Measurements from ENCODE around the gene NEK10. TPM values are rescaled to one million over a fixed set of nuclear protein-coding genes. Genes with fewer than 3 reads are reported as not detected.

Gene NEK10
- total RNA-seq, 1 experiment from 2014 or later, result 0.34 TPM

GRCh38 chr3:27080258-27080525, 289.0 kb downstream of the NEK10 start:
- intact Hi-C loops (cut with micrococcal nuclease; ENCODE audit: unreplicated experiment), result no loop called here
- POLR2A ChIA-PET (ENCODE audit: low non-redundant PET), result no interaction called here
- CTCF ChIA-PET, result no interaction called here

GRCh38 chr3:27079427-27080257, 289.5 kb downstream of the NEK10 start:
- H3K27ac ChIP-seq (ENCODE audit: low read depth, low read length, poor library complexity, severe bottlenecking), result no peak overlapping the region
- no TSS peak for BruUV-seq (replicated peaks)
- intact Hi-C loops (cut with micrococcal nuclease; ENCODE audit: unreplicated experiment), result no loop called here
- TF ChIP-seq CTCF (conservative IDR thresholded peaks at IDR 0.05; ENCODE audit: low read depth, low read length), result no peak
- no peak for TF ChIP-seq EZH2 (IDR thresholded peaks at IDR 0.05; ENCODE audit: borderline replicate concordance, low read depth, low read length, poor library complexity, severe bottlenecking)
- H3K27me3 ChIP-seq (replicated peaks; ENCODE audit: insufficient read depth, low read depth, low read length, poor library complexity), result no peaks in the 10 kb centered on the region
- peaks cover 11% of the 10 kb centered on the region for H3K4me1 ChIP-seq (ENCODE audit: insufficient read depth, low read length, poor library complexity, severe bottlenecking)
- ChIA-PET CTCF (no interaction called here), POLR2A (ENCODE audit: low non-redundant PET) (no interaction called here)
- DNase-seq (ENCODE audit: low spot score), result peak; percentile 21
- no peak overlapping the region for H3K4me3 ChIP-seq (ENCODE audit: low read depth, low read length, poor library complexity, severe bottlenecking)
- H3K36me3 ChIP-seq (ENCODE audit: insufficient read depth, low read length, poor library complexity, severe bottlenecking), result no peaks in the 10 kb centered on the region
- H3K9me3 ChIP-seq (ENCODE audit: low read depth, low read length, poor library complexity, severe bottlenecking), result no peaks in the 10 kb centered on the region

More at GRCh38 chr3:27080258-27080525, 289.0 kb downstream of the NEK10 start:
- TF ChIP-seq CTCF (conservative IDR thresholded peaks at IDR 0.05; ENCODE audit: low read depth, low read length), result no peak
- no peak for TF ChIP-seq EZH2 (IDR thresholded peaks at IDR 0.05; ENCODE audit: borderline replicate concordance, low read depth, low read length, poor library complexity, severe bottlenecking)
- Histone ChIP-seq H3K4me3 (ENCODE audit: low read depth, low read length, poor library complexity, severe bottlenecking) (no peak overlapping the region), H3K4me1 (ENCODE audit: insufficient read depth, low read length, poor library complexity, severe bottlenecking) (peaks cover 11% of the 10 kb centered on the region), H3K27ac (ENCODE audit: low read depth, low read length, poor library complexity, severe bottlenecking) (no peak overlapping the region), H3K9me3 (ENCODE audit: low read depth, low read length, poor library complexity, severe bottlenecking) (no peaks in the 10 kb centered on the region), H3K36me3 (ENCODE audit: insufficient read depth, low read length, poor library complexity, severe bottlenecking) (no peaks in the 10 kb centered on the region), H3K27me3 (replicated peaks; ENCODE audit: insufficient read depth, low read depth, low read length, poor library complexity) (no peaks in the 10 kb centered on the region)
- no peak for DNase-seq (ENCODE audit: low spot score)
- no TSS peak for BruUV-seq (replicated peaks)

GRCh38 chr3:27078246-27078913, 290.8 kb downstream of the NEK10 start:
- Histone ChIP-seq H3K4me1 (ENCODE audit: insufficient read depth, low read length, poor library complexity, severe bottlenecking) (peaks cover 14% of the 10 kb centered on the region), H3K27ac (ENCODE audit: low read depth, low read length, poor library complexity, severe bottlenecking) (no peak overlapping the region), H3K36me3 (ENCODE audit: insufficient read depth, low read length, poor library complexity, severe bottlenecking) (no peaks in the 10 kb centered on the region), H3K9me3 (ENCODE audit: low read depth, low read length, poor library complexity, severe bottlenecking) (no peaks in the 10 kb centered on the region), H3K27me3 (replicated peaks; ENCODE audit: insufficient read depth, low read depth, low read length, poor library complexity) (no peaks in the 10 kb centered on the region), H3K4me3 (ENCODE audit: low read depth, low read length, poor library complexity, severe bottlenecking) (no peak overlapping the region)
- ChIA-PET CTCF (no interaction called here), POLR2A (ENCODE audit: low non-redundant PET) (no interaction called here)
- no TSS peak for BruUV-seq (replicated peaks)
- intact Hi-C loops (cut with micrococcal nuclease; ENCODE audit: unreplicated experiment), result no loop called here
- DNase-seq (ENCODE audit: low spot score), result no peak
- no peak for TF ChIP-seq EZH2 (IDR thresholded peaks at IDR 0.05; ENCODE audit: borderline replicate concordance, low read depth, low read length, poor library complexity, severe bottlenecking)
- no peak for TF ChIP-seq CTCF (conservative IDR thresholded peaks at IDR 0.05; ENCODE audit: low read depth, low read length)
